ENCODE results near the gene ADAMTS14. TPM values are rescaled to one million over a fixed set of nuclear protein-coding genes. Genes with fewer than 3 reads are reported as not detected.
"Not testable (repeated sequence)": the region's sequence is repeated elsewhere in the genome, so short reads cannot be mapped to it uniquely, and the experiment has no call there.

The ADAMTS14 gene
- total RNA-seq, 6 experiments from 2014 or later, result 0.03 to 0.09 (median 0.05) TPM; not detected in 2

DNA sequence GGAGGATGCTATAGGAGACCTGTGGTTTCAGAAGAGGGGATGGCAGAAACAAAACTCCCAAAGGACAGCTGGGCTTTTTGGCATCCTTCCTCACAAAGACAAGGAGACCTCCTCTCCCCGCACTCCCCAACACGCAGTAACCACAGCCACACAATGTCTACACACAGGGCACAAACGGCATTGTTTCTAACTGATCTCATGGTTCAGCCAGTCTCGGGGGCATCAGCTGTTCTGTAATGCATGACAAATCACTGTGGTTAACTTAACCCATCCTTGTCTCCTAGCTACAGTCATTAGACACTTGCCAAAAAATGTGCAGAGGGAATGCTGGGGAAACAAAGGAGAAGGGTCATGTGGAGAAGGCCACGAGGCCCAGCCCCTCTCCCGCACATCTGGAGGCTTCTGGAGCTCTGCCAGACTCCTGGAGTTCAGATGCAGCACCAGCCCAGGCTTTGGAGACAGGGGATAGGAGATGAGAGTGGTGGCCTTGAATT is 7.6 kb upstream of the ADAMTS14 start:
- Mint-ChIP-seq H3K27me3 (ENCODE audit: insufficient read depth) (peaks cover 6% of the 10 kb centered on the region), H3K27ac (peak overlapping the region; percentile 91), H3K9me3 (no peaks in the 10 kb centered on the region), H3K36me3 (ENCODE audit: low read depth) (no peaks in the 10 kb centered on the region), H3K4me3 (peak overlapping the region; percentile 45), H3K4me1 (ENCODE audit: low read depth) (peaks cover 31% of the 10 kb centered on the region)
- DNase-seq, result peak; percentile 94
- no peak for TF ChIP-seq CTCF (IDR thresholded peaks at IDR 0.05)

GRCh38 chr10:70666960-70667798 is 5.1 kb upstream of the ADAMTS14 start:
- no peak overlapping the region for H3K27ac Mint-ChIP-seq
- peaks cover 31% of the 10 kb centered on the region for H3K4me1 Mint-ChIP-seq (ENCODE audit: low read depth)
- no peak for TF ChIP-seq CTCF (IDR thresholded peaks at IDR 0.05)
- no peak for DNase-seq
- no peak overlapping the region for H3K4me3 Mint-ChIP-seq
- H3K27me3 Mint-ChIP-seq (ENCODE audit: insufficient read depth), result peaks cover 26% of the 10 kb centered on the region
- no peaks in the 10 kb centered on the region for H3K36me3 Mint-ChIP-seq (ENCODE audit: low read depth)
- H3K9me3 Mint-ChIP-seq, result no peaks in the 10 kb centered on the region

DNA sequence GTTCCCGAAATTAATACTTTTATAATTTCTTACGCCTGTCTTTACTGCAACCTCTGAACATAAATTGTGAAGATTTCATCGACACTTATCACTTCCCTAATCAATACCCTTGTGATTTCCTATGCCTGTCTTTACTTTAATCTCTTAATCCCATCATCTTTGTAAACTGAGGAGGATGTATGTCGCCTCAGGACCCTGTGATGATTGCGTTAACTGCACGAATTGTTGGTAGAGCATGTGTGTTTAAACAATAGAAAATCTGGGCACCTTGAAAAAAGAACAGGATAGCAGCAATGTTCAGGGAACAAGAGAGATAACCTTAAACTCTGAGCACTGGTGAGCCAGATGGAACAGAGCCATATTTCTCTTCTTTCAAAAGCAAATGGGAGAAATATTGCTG is 4.5 kb upstream of the ADAMTS14 start:
- not testable (repeated sequence) for H3K4me3 Mint-ChIP-seq; H3K9me3 Mint-ChIP-seq; H3K27ac Mint-ChIP-seq; H3K36me3 Mint-ChIP-seq (ENCODE audit: low read depth); DNase-seq
- Mint-ChIP-seq H3K4me1 (ENCODE audit: low read depth) (peaks cover 33% of the 10 kb centered on the region), H3K27me3 (ENCODE audit: insufficient read depth) (peaks cover 26% of the 10 kb centered on the region)

DNA sequence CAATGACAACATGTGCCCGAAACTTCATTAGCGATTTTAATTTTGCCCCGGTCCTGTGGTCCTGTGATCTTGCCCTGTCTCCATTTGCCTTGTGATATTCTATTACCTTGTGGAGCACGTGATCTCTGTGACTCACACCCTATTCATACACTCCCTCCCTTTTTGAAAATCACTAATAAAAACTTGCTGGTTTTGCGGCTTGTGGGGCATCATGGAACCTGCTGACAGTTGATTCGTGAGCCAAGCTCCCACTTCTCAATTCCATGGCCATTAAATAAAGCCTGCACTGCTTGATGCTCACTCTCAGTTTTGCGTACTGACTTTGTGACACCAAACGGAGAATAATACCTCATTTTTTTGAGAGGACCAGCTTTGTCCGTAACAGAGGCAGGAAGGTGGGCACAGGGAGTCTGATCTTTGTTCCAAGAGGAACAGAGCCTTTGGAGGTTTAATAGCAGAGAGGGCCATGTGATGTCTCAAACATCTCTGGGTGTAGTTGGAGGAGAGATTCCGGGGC is 3.8 kb upstream of the ADAMTS14 start:
- Mint-ChIP-seq H3K36me3 (ENCODE audit: low read depth) (no peaks in the 10 kb centered on the region), H3K4me1 (ENCODE audit: low read depth) (peaks cover 40% of the 10 kb centered on the region), H3K4me3 (no peak overlapping the region), H3K9me3 (no peaks in the 10 kb centered on the region), H3K27ac (no peak overlapping the region), H3K27me3 (ENCODE audit: insufficient read depth) (peaks cover 33% of the 10 kb centered on the region)
- no peak for TF ChIP-seq CTCF (IDR thresholded peaks at IDR 0.05)
- peak; percentile 31 for DNase-seq

DNA sequence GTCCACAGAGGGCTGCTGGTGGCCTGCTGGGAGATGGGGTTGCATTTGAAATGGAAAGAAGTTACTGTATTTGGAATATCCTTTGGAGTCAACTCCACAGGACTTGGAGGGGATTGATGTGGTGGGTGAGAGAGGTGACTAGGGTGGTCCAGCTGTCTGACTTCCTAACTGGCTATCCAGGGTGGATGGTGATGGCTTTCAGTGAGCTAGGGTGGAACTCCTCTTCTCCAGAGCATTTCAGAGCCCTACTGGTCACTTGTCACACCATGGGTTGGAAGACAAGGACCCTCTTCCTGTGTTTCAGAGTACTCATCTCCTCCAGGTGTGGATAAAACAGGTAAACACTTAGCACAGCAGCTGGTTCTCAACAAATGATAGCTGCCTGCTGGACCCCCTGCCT is 3.3 kb upstream of the ADAMTS14 start:
- TF ChIP-seq CTCF (IDR thresholded peaks at IDR 0.05), result no peak
- H3K4me1 Mint-ChIP-seq (ENCODE audit: low read depth), result peaks cover 42% of the 10 kb centered on the region
- H3K9me3 Mint-ChIP-seq, result no peaks in the 10 kb centered on the region
- peaks cover 34% of the 10 kb centered on the region for H3K27me3 Mint-ChIP-seq (ENCODE audit: insufficient read depth)
- no peak for DNase-seq
- no peak overlapping the region for H3K27ac Mint-ChIP-seq
- no peaks in the 10 kb centered on the region for H3K36me3 Mint-ChIP-seq (ENCODE audit: low read depth)
- H3K4me3 Mint-ChIP-seq, result no peak overlapping the region

- Mint-ChIP-seq H3K36me3 (ENCODE audit: low read depth) (no peaks in the 10 kb centered on the region), H3K9me3 (no peaks in the 10 kb centered on the region), H3K4me3 (no peak overlapping the region), H3K27me3 (ENCODE audit: insufficient read depth) (peaks cover 34% of the 10 kb centered on the region), H3K27ac (no peak overlapping the region), H3K4me1 (ENCODE audit: low read depth) (peaks cover 34% of the 10 kb centered on the region)
- no peak for TF ChIP-seq CTCF (IDR thresholded peaks at IDR 0.05)
- no peak for DNase-seq
Measured at GRCh38 chr10:70669732-70670317, 2.5 kb upstream of the ADAMTS14 start.

All from HFFc6 (cell line).